Femur (tissue), 1 donor: ENCODE measurements around the gene GSE1.

Experiments used
- DNase-seq: peaks from one replicate; pipeline ENCODE4 v3.0.0-alpha.2; 2017

Gene GSE1

DNA sequence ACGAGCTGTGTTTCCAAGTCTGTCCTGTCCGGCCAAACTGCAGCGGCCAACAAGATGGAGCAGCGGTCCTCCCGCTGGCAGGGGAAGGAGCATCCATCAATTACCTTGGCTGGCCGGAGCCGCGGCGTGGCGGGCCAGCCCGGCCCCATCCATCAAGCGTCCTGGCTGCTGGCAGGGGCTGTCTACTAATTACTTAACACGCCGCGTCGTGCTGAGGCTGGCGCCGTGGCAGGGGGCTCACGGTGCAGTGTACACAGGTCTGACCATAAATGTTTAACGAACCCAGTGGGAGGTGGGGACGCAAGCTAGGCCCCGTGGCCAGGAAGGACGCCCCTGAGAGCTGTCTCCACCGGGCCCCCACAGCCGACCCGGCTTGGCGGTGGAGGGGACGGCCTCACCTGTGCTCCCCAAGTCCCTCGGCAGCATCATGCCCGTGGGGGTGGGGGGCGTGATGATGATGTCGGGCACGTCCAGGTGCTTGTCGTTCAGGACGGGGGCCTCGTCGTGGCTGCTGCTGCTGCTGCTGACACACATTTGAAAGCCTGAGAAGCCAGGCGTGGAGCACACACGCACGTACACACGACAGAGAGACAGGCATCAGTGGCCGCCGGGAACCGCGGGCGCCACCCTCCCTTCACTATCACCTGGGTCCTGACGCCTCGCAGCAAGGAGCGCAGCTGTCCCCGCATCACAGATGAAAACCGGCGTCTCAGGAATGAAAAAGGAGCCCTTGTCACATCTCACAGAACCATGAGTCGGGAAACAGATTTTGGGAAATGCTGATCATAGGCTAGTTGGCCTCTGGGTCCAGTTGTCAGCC lies 96.9 kb downstream of the GSE1 start:
- DNase-seq, result no peak

DNA sequence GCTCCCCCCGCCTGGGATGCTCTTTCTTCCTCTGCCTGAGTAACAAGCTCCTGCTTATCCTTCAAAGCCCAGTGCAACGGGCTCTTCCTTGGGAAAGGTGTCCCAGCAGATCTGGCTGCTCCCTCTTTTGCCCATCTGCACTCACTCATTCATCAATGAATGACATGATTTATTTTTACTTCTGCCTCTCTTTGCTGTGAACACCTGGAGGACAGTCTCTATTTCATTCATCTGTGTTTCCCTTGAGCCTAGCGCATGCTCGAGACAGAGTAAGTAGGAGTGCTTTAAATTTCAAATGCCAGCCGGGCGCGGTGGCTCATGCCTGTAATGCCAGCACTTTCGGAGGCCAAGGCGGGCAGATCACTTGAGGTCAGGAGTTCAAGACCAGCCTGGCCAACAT lies 97.6 kb downstream of the GSE1 start:
- no peak for DNase-seq

DNA sequence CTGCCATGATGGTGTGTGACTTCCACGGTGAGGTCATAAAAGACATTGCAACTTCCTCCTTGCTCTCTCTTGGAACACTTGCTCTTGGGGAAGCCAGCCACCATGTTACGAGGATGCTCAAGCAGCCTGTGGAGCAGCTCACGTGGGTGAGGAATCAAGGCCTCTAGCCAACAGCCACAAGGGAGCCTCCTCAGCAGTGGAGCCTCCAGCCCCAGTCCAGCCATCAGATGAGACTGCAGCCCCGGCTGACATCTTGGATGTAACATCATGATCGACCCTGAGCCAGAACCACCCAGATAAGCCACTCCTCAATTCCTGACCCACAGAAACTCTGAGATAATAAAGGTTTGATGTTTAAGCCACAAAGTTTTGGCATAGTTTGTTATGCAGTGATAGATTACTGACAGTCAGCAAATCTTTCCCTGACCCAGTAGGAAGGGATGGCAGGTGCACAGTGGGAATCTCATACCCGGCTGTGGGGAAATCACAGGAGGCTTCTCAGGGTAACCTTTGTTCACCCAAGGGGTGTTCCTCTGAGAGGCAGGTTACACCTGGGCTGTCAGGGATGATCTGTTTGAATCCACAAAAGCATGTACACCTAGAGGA lies 99.0 kb downstream of the GSE1 start:
- no peak for DNase-seq

DNA sequence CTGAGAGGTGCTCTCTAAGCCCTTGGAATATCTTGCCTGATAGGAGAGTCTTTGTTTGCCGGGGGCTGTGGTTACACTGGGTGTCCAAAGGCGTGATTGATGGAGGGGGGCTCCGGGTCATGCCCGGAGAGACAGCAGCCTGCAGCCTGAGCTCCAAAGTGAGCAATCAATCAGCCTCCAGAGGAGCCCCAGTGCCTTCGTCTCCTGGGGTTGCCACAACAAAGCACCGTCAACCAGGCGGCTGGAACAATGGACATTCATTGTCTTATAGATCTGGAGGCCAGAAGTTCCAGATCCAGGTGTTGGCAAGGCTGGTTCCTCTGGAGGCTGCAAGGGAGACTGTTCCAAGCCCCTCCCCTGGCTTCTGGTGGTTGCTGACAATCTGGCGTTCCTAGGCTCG lies 99.7 kb downstream of the GSE1 start:
- no peak for DNase-seq

DNA sequence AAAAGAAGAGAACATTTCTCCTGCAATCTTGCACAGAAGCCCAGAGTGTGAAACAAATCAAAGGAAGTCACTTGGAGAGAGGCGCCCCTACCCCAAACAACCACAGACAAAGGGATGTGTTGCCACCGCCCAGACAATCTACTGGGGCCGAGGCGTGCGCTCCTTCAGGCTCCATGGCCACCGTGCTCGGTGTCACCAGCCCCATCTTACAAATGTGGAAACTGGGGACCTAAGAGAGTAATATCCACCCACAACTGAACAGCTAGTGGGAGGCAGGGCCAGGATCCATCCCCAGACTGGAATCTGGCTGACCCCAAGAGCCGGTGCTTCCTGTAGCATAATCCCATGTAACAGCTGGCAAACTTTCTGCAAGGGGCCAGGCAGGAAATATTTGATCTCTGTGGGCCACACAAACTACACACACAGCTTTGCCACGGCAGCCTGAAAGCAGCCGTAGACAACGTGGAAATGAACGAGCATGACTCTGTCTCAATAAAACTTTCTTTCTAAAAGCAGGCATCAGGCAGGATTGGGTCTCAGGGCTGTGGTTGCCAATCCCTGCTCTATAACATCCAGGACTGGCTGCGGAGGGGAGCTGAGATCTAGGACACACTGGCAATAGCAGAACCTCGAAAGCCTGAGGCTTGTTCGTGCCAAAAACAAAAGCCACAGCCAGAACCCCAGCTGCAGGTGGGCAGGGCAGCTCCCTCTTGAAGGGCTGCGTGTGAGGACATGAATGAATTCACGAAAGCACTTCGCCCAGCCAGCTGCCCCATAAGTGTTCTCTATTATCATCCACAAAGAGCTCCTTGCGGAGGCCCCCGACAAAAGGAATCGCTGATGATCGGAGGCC lies 102.3 kb downstream of the GSE1 start:
- DNase-seq, result peak; percentile 80

DNA sequence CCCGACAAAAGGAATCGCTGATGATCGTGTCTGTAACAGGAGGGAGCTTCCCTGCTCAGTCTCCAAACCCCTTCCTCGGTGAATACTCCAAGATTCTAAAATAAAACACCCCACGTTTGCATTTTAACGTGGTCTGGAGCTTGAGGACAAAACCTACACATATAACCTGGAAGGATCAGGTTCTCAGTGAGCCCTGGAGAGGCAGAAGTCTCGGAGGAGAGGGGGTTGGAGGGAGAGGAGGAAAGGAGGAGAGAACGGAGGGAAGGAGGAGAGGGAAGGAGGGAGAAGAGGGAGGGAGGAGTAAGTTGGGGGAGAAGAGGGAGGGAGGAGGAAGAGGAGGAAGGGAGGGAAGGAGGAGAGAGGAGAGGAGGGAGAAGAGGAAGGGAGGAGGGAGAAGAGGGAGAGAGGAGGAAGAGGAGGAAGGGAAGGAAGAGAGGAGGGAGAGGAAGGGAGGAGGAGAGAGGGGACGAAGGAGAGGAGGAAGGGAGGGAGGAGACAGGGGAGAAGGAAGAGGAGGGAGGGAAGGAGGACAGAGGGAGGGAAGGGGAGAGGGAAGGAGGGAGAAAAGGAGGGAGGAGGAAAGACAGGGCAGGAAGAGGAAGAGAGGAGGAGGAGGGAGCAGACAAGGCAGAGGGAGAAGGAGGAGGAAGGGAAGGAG lies 103.0 kb downstream of the GSE1 start:
- DNase-seq, result no peak

DNA sequence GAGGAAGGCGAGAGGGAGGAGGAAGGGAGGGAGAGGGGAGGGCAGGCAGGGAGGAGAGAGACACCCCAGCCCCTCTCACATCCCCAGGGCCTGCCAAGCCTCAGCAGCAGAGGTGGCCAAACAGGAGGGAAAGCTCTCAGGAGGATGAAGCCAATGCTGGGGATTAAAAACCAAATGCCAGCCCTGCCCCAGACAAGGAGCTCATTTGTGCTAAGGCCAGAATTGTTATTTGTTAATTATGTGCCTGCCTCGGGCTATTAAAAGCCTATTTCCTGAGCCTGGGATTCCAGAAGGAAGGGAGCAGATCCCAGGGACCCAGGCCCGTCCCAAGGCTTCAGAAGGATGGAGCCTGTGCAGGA lies 103.5 kb downstream of the GSE1 start:
- DNase-seq, result no peak

DNA sequence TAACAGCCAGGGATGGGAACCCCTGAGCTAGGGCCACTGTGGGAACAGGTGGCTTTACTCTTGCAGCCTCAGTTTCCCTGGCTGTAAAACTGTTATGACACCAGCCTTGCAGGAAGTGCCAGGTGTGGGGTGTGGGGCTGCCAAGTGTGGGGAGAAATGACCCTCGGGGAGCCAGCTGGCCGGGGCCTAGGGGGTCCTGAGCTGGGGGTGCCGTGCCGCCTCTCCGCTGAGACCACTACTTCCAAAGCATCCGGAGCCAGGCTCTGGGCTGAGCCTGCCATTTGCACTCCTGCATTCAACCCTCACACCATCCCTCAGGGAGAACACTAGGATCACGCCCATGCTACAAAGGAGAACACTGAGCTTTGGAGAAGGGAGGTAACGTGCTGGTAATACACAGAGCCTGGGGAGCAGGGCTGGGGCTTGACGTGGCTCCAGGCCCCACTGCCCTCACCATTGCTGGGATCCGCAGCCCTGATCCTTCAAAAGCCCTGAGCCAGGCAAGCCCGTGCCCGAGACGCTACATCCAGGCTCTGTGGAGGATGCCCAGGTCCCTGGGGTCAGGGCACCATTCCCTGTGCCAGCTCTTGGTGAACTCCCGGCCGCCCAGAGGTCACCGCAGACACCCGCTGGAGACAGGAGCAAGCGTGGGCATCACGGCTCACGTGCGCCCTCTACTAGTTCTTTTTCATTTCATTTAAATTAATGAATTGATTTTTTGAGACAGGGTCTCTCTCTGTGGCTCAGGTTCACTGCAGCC lies 104.5 kb downstream of the GSE1 start:
- DNase-seq, result peak; percentile 70

DNA sequence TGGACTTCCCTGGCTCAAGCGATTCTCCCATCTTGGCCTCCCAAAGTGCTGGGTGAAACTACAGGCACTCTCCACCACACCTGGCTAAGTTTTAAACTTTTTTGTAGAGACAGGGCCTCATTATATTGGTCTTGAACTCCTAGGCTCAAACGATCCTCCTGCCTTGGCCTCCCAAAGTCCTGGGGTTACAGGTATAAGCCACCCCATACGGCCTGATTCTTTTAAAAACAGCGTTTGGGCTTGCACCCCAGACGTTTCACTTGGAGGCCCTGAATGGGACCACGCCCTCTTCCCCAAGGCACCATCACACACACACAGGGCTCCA lies 105.0 kb downstream of the GSE1 start:
- no peak for DNase-seq

DNA sequence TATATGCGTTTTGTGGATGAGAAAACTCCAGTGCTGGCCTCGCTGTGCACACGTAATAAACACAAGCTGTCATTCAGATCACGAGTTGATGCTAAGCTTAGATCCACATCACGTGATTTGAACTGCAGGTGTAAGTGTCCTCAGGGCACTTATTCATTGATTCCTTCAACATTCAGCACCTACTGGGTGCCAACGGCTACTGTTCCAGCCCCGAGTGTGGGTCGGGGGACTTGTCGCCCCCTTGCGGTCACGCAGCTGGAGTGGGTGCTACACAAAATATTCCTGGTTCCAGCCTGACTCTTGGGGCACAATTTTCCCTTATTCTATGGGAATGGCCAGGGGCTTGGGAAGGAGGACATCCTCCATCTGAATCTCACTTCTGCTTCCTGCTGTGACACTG lies 105.6 kb downstream of the GSE1 start:
- no peak for DNase-seq

DNA sequence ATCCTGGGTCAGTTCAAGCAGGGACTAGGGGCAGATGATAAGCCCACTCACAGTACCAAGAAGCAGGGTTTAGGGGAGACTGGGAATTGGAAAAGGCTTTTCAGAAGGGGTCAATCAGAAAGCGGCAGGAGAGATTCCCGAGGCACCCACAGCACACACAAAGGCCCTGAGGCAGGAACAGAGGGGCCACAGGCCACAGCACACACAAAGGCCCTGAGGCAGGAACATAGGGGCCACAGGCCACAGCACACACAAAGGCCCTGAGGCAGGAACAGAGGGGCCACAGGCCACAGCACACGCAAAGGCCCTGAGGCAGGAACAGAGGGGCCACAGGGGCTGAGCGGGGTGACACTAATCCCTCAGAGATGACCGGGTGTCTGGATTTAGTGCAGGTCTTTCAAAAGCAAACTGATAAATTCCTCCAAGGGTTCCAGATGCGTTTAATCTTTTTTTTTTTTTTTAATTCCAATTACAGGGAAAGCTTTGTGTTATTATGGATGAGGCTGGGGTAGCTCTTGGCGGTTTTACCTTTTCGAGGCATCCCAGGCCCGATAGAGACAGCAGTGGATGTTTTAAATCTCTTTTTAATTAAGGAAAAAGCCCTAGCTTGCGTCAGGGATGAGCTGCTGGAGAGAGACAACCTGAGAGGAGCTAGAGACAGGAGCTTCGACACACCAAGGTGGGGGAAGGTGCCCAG lies 106.6 kb downstream of the GSE1 start:
- no peak for DNase-seq

DNA sequence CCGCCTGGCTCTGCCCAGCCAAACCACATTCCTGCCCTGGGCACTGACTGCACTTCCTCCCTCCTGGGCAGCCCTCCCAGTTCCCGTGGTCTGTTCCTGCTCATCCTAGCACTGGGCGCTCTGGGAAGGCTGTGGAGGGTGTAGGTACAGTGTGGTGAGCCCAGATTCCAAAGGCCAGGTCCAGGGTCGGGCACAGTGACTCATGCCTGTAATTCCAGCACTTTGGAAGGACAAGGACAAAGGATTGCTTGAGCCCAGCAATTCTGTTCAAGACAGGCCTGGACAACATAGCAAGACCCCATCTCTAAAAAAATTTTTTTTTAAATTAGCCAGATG lies 107.1 kb downstream of the GSE1 start:
- DNase-seq, result no peak

DNA sequence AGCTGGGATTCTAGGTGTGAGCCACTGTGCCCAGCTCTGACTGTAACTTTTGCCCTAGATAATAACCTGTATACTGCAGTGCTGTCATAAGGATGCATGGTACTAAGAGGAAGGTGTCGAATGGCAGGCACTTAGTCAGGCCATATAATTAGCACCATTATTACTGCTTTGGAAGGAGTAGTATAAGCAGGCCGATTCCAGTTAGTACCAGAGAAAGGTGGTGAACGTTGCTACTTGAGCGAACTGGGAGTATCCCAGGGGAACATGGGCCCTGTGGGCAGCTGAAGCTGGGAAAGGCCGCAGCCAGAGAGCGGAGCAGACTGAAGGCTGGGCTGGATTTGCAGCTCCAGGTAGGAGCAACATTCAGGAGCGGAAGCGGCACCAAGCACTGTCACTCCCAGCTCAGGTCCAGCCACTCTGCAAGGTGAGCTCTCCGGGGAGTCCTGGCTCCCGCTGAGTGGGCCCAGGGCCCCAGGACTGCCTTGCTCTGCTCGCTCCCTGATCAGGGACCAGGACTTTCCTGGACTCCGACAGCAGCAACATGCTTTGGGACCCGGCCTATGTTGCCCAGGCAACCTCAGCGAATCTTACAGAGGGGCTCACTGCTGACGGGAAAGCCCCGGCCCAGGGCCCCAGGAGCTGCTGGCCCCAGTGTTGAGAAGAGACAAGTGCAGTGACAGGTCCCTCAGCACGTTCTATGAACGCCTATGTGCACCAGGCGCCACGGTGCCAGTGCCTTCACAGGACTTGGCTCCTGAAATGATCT lies 109.2 kb downstream of the GSE1 start:
- DNase-seq, result no peak

DNA sequence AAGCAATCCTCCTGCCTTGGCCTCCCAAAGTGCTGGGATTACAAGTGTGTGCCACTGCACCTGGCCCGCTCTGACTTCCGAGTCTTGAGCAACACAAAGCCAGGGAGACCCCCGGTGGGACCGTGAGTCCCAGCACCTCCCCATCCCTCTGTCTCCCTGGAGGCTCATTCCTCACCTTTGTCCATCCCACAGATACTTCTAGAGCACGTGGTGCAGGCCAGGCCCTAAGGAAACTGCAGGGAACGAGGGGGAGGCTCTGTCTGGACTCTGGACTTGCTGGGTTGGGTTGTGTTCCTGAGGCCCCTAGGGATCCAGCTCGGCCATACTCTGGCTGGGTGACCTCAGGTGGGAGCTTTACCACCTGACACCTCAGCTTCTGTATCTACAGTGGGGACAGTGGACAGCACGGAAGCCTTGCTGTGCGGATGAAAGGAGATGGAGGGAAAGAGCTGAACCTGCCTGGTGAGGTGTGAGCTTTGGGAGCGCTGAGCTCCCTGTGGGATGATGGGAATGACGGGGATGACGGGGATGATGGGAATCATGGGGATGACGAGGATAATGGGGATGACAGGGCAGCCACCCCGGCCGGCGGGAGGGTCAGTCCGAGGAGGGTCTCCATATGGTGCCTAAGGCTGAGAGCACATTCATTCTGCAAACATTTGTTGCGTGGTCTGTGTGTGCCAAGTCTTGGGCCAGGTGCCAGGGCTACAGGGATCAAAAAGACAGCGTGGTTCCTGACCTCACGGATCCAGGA lies 111.2 kb downstream of the GSE1 start:
- no peak for DNase-seq

DNA sequence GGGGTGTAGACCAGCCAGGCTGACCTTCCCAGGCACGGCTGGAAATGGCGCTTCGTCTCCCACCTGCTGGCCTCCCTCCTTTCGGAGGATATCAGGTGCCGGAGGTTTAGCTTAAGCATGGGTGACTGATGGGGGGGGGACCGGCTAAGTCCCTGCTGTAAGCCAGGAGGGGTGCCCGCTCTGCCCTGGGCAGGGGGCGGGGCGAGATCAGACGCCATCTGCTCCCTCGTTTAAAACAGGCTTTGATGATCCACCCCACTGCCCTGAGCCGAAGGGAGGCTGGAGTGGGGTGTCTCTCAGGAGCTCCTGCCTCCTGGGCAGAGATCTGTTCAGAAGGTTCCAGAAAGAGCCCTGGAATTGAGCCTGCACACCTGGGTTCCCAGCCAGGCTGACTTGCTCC lies 111.8 kb downstream of the GSE1 start:
- no peak for DNase-seq
